HepG2 (cell line): Measurements from ENCODE around the gene STEAP3. TPM values are rescaled to one million over a fixed set of nuclear protein-coding genes. Genes with fewer than 3 reads are reported as not detected.

ENCODE experiments used
- ATAC-seq: fragments of 200-7000 bp; cut with Tn5 transposase; 3 replicates; pipeline ENCODE4 v1.9.1; 2020; ENCODE audit warnings: mild to moderate bottlenecking, moderate library complexity
- BruUV-seq: library from RNA; stranded (reverse); fragments of 400-500 nt; replicated peaks from 2 replicates; lab custom pipeline; 2021; lab: Mats Ljungman, UMichigan
- CTCF ChIA-PET: fragments of 300-600 bp; formaldehyde crosslinking; extraction: SDS; loops from one replicate; lab custom pipeline; 2021; ENCODE audit warnings: low total read pairs, inconsistent platforms, low intra/inter-chr PET ratio; lab: Yijun Ruan, JAX
- POLR2A ChIA-PET: fragments of 350-600 bp; sonication (Branson Sonifier 250); formaldehyde crosslinking; loops from one replicate; lab custom pipeline; 2020; ENCODE audit warnings: antibody characterized with exemption, inconsistent platforms; lab: Yijun Ruan, JAX
- DNase-seq: peaks from one replicate; pipeline ENCODE4 v3.0.0-alpha.2; 2015; ENCODE audit warnings: low spot score
- FAIRE-seq: peaks from 3 replicates; lab custom pipeline; 2011; peaks lifted over from hg19 to GRCh38; lab: Jason Lieb, UNC
- H2AFZ ChIP-seq: one replicate; pipeline ENCODE4 v1.6.1; 2011; ENCODE audit warnings: low read length, inconsistent platforms
- H3K27ac ChIP-seq: fragments of 300-600 bp; 3 replicates; pipeline ENCODE4 v1.8.0; 2011; ENCODE audit warnings: mixed run types, mild to moderate bottlenecking, mixed read lengths, low read length, inconsistent platforms; ENCODE audit not compliant: insufficient read depth; ENCODE audit errors: extremely low read length
- H3K27me3 ChIP-seq, 2 experiments: fragments of 200-600 bp in 1 of 2; 2 replicates in 1 of 2; 3 replicates in 1 of 2; pipeline versions ENCODE4 v1.6.0 to v1.8.0; 2011; ENCODE audit warnings: low read length in 2 of 2, mild to moderate bottlenecking in 2 of 2, moderate library complexity in 2 of 2, inconsistent platforms in 1 of 2; ENCODE audit not compliant: insufficient read depth in 2 of 2, control insufficient read depth in 1 of 2
- H3K36me3 ChIP-seq, 2 experiments: fragments of 200-600 bp in 1 of 2; replicated peaks in 1 of 2; 2 replicates in 1 of 2; 3 replicates in 1 of 2; pipeline versions ENCODE4 v1.5.1 to v1.8.0; 2011; ENCODE audit warnings: low read length in 2 of 2, inconsistent platforms in 1 of 2; ENCODE audit not compliant: insufficient read depth in 2 of 2, control insufficient read depth in 1 of 2
- H3K4me1 ChIP-seq: 2 replicates; pipeline ENCODE4 v1.5.1; 2012; ENCODE audit warnings: low read length, inconsistent platforms; ENCODE audit not compliant: insufficient read depth
- H3K4me2 ChIP-seq: 2 replicates; pipeline ENCODE4 v1.6.0; 2011; ENCODE audit warnings: low read depth, low read length, inconsistent platforms
- H3K4me3 ChIP-seq, 3 experiments: fragments of 200-600 bp in 1 of 3; sonication (generic), shearing (Covaris generic) in 1 of 3; replicated peaks in 1 of 3; 2 replicates each; pipeline ENCODE4 v1.5.1; 2011 to 2016; ENCODE audit warnings: low read length in 3 of 3, inconsistent platforms in 2 of 3, low read depth in 2 of 3, mild to moderate bottlenecking in 2 of 3, control low read depth in 1 of 3, mixed read lengths in 1 of 3; ENCODE audit not compliant: insufficient read depth in 1 of 3
- H3K79me2 ChIP-seq: one replicate; pipeline ENCODE4 v1.6.1; 2011; ENCODE audit warnings: low read length, inconsistent platforms; ENCODE audit not compliant: insufficient read depth
- H3K9ac ChIP-seq: 2 replicates; pipeline ENCODE4 v1.6.0; 2011; ENCODE audit warnings: mild to moderate bottlenecking, low read depth, low read length, inconsistent platforms; ENCODE audit not compliant: insufficient read depth
- H3K9me3 ChIP-seq: 2 replicates; pipeline ENCODE4 v1.5.1; 2012; ENCODE audit warnings: mild to moderate bottlenecking, low read length
- H4K20me1 ChIP-seq: 2 replicates; pipeline ENCODE4 v1.6.0; 2011; ENCODE audit warnings: inconsistent platforms, mild to moderate bottlenecking, low read length, moderate library complexity; ENCODE audit not compliant: insufficient read depth
- EED ChIP-seq: sonication (generic); formaldehyde crosslinking; IDR thresholded peaks from 2 replicates; pipeline ENCODE4 v1.5.0; 2020; ENCODE audit warnings: mild to moderate bottlenecking, missing genetic modification reagents
- GZF1 ChIP-seq: sonication (generic); formaldehyde crosslinking; IDR thresholded peaks from 2 replicates; pipeline ENCODE4 v1.5.1; 2020; ENCODE audit warnings: mild to moderate bottlenecking, missing genetic modification reagents
- PRDM10 ChIP-seq: sonication (generic); formaldehyde crosslinking; IDR thresholded peaks from 2 replicates; pipeline ENCODE4 v1.4.0; 2020; ENCODE audit warnings: low read depth, missing genetic modification reagents
- RAD51 ChIP-seq: fragments of 450-650 bp; IDR thresholded peaks from 2 replicates; pipeline ENCODE4 v1.6.1; 2016; ENCODE audit warnings: borderline replicate concordance
- RXRA ChIP-seq: sonication (generic); formaldehyde crosslinking; IDR thresholded peaks from 2 replicates; pipeline ENCODE4 v1.5.1; 2020; ENCODE audit warnings: missing genetic modification reagents
- TFE3 ChIP-seq: IDR thresholded peaks from 2 replicates; pipeline ENCODE4 v1.6.1; 2016
- WIZ ChIP-seq: sonication (generic); formaldehyde crosslinking; IDR thresholded peaks from 2 replicates; pipeline ENCODE4 v1.5.1; 2020; ENCODE audit warnings: mild to moderate bottlenecking, missing genetic modification reagents
- ZBTB49 ChIP-seq: sonication (generic); formaldehyde crosslinking; IDR thresholded peaks from 2 replicates; pipeline ENCODE4 v1.4.0; 2020; ENCODE audit warnings: missing genetic modification reagents, borderline replicate concordance
- ZFP90 ChIP-seq: sonication (generic); formaldehyde crosslinking; IDR thresholded peaks from 2 replicates; pipeline ENCODE4 v1.8.0; 2022; ENCODE audit warnings: missing genetic modification reagents, mild to moderate bottlenecking, inconsistent platforms, borderline replicate concordance
- WGBS: methylation state at CpG from one replicate; pipeline ENCODE4 v1.1.6; 2017; ENCODE audit warnings: low lambda C conversion rate; 5-methylcytosine and 5-hydroxymethylcytosine counted together
- in situ Hi-C: cut with HindIII; loops from 2 replicates; pipeline ENCODE4 v1.10.0; 2017; ENCODE audit warnings: low pct_unique_long_range_greater_than_20kb; ENCODE audit not compliant: extremely low pct_ligation_motif_present
- intact Hi-C: fragments of 100-400 bp; cut with micrococcal nuclease; formaldehyde crosslinking; loops from one replicate; pipeline ENCODE4 v1.10.0; 2022; ENCODE audit not compliant: unreplicated experiment
- polyA plus RNA-seq, 8 experiments: library from polyadenylated mRNA; depleted of rRNA in 3 of 8; stranded (reverse) in 7 of 8; unstranded in 1 of 8; fragments of >200 nt; fragmentation: Illumina TruSeq in 4 of 8; extraction: Trizol in 4 of 8; gene quantifications; 2 replicates each; pipeline versions ENCODE4 v1.2.1 to v1.2.3, GENCODE V29; 2011 to 2016; ENCODE audit warnings: low read depth in 4 of 8, missing spikeins in 1 of 8, mixed read lengths in 1 of 8; ENCODE audit not compliant: insufficient read depth in 1 of 8
- total RNA-seq, 5 experiments: library from RNA; depleted of rRNA; stranded (reverse); fragments of >200 nt; fragmentation: Illumina TruSeq; extraction: Trizol; gene quantifications; 2 replicates each; pipeline ENCODE4 v1.2.3, GENCODE V29; 2016; ENCODE audit warnings: low read depth in 1 of 5

The STEAP3 gene
- total and polyA plus RNA-seq, 2 of the 13 experiments (the other 11 are each of a cell fraction or from before 2014, with no cell fraction given): 7.3 to 21.1 TPM

- Histone ChIP-seq H3K36me3 (peaks cover 0 to 1% of the 10 kb centered on the region in 2 experiments; a peak in 2 of 5 replicates), H3K4me1 (peaks cover 37% of the 10 kb centered on the region), H3K4me3 (no peak overlapping the region), H2AFZ (no peak overlapping the region), H3K9me3 (no peaks in the 10 kb centered on the region), H3K9ac (no peak overlapping the region), H3K27me3 (no peaks in the 10 kb centered on the region), H4K20me1 (no peaks in the 10 kb centered on the region), H3K79me2 (no peaks in the 10 kb centered on the region), H3K27ac (no peak overlapping the region), H3K4me2 (no peak overlapping the region)
- DNase-seq (no peak), ATAC-seq (no peak), FAIRE-seq (no peak)
- no peak for TF ChIP-seq RAD51
- TF ChIP-seq RXRA (CRISPR knock-in tag): no peak
- no peak for TF ChIP-seq PRDM10 (CRISPR knock-in tag)
- TF ChIP-seq ZBTB49 (CRISPR knock-in tag): no peak
- TF ChIP-seq TFE3 (CRISPR knock-in tag): no peak
- no peak for TF ChIP-seq GZF1 (CRISPR knock-in tag)
- TF ChIP-seq EED (CRISPR knock-in tag): no peak
- TF ChIP-seq WIZ (CRISPR knock-in tag): no peak
- no peak for TF ChIP-seq ZFP90 (CRISPR knock-in tag)
- 88% methylated on average over 5 of the region's 5 CpGs for WGBS
- POLR2A ChIA-PET: interaction anchor here (1.7 kb wide), 1 partner anchor 17 kb away, joined by 6 read pairs; the partner anchor contains the start of gene STEAP3
- in situ Hi-C loops (no loop called here), intact Hi-C loops (no loop called here)
- CTCF ChIA-PET: no interaction called here
- BruUV-seq: no TSS peak
These were observed 17.5 kb downstream of the STEAP3 start for GRCh38 chr2:119241205-119241532.
